ENCODE results near the gene CTDNEP1. TPM values are rescaled to one million over a fixed set of nuclear protein-coding genes. Genes with fewer than 3 reads are reported as not detected.

CTDNEP1 gene
- total RNA-seq: 28.7 and 34.3 TPM in 2 replicates

GRCh38 chr17:7251661-7252175 lies at the start of gene CTDNEP1:
TSS of gene CTDNEP1 (minus strand) at chr17:7251734. CDS start at chr17:7251296, 438 bp downstream.

DNA sequence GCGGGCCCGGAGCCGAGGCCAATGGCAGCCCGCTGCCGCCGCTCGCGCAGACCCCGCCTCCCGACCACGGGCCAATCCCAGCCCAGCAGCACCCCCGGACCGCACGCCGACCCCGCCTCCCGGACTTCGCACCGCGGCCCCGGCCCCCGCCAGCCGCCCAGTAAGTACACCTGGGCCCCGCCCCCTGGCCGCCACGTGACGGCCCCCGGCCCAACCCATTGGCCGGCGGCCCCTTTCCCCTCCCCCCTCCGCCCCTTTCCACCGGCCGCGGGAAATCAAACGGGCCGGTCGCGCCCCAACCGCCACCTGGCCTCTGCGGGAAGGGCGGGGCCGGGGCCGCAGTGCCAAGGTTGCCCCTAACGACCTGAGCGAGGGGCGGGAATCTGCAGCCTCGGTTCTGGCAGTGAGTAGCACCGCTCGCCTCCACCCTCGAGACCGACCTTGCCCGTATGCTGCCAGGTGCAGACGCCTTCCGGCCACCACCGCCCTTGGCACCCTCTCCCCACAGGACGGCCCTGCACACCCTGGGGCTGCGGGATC lies 43.1 kb upstream of the CTDNEP1 start, which contains the start of gene YBX2:
Gene YBX2 (minus strand): TSS at position 26 of the 540 bp plus-strand sequence. CDS start 139 bp downstream, outside the sequence.

DNA sequence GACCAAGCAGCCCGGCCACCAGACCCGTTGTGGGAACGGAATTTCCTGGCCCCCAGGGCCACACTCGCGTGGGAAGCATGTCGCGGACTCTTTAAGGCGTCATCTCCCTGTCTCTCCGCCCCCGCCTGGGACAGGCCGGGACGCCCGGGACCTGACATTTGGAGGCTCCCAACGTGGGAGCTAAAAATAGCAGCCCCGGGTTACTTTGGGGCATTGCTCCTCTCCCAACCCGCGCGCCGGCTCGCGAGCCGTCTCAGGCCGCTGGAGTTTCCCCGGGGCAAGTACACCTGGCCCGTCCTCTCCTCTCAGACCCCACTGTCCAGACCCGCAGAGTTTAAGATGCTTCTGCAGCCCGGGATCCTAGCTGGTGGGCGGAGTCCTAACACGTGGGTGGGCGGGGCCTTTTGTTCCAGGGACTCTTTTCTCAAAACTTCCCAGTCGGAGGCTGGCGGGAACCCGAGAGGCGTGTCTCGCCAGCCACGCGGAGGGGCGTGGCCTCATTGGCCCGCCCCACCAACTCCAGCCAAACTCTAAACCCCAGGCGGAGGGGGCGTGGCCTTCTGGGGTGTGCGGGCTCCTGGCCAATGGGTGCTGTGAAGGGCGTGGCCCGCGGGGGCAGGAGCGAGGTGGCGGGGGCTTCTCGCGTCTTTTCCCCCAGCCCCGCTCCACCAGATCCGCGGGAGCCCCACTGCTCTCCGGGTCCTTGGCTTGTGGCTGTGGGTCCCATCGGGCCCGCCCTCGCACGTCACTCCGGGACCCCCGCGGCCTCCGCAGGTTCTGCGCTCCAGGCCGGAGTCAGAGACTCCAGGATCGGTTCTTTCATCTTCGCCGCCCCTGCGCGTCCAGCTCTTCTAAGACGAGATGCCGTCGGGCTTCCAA lies 29.8 kb upstream of the CTDNEP1 start, which contains the start of gene SLC2A4:
Gene SLC2A4 (plus strand): TSS at position 645 of the 879 bp plus-strand sequence. CDS start 217 bp downstream, at position 862.

DNA sequence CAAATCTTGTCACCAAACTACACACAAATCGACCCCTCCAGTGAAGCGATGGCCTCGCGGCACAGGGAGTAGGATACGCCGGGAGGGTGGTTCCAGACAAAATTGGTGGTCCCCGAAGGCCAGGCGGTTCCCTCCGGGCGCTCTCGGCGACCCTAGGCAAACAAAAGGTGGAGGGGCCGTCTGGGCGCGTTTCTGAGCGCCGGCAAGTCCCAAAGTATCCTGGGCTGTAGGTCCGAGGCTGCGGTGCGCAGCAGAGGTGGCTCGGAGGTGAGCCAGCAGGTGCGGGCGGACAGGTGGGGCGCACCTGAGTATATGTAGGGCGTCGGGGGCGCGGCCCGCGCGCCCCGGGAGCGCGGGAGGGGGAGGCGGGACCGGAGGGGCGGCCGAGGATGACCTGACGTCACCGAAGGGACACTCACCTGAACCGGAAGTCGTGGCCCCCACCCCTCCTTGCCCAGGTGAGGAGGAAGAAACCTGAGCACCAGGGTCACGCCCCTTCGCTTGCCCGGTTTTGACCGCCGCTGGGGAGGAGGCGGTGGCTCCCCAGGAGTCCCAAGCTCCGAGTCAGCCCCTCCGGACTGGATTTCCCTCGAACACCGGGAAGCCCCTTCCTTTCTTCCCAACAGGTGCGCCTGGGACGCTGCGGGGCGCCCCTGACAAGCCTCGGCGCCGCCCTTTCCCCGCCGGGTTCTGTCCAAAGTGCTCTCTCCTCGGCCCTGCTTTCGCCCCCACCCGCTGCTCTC lies 10.8 kb upstream of the CTDNEP1 start, which contains the start of gene CLDN7:
Gene CLDN7 (minus strand): TSS at position 287 of the 743 bp plus-strand sequence. CDS start 435 bp downstream, outside the sequence.

GRCh38 chr17:7252176-7253043 lies 876 bp upstream of the CTDNEP1 start, which contains the start of gene ELP5:
TSS of gene ELP5 (plus strand) at chr17:7252215. CDS start at chr17:7252551, 336 bp downstream.

GRCh38 chr17:7241783-7242716 lies 9.5 kb downstream of the CTDNEP1 start, which contains the start of gene GABARAP:
TSS of gene GABARAP (minus strand) at chr17:7242449. CDS start at chr17:7242330, 119 bp downstream.

DNA sequence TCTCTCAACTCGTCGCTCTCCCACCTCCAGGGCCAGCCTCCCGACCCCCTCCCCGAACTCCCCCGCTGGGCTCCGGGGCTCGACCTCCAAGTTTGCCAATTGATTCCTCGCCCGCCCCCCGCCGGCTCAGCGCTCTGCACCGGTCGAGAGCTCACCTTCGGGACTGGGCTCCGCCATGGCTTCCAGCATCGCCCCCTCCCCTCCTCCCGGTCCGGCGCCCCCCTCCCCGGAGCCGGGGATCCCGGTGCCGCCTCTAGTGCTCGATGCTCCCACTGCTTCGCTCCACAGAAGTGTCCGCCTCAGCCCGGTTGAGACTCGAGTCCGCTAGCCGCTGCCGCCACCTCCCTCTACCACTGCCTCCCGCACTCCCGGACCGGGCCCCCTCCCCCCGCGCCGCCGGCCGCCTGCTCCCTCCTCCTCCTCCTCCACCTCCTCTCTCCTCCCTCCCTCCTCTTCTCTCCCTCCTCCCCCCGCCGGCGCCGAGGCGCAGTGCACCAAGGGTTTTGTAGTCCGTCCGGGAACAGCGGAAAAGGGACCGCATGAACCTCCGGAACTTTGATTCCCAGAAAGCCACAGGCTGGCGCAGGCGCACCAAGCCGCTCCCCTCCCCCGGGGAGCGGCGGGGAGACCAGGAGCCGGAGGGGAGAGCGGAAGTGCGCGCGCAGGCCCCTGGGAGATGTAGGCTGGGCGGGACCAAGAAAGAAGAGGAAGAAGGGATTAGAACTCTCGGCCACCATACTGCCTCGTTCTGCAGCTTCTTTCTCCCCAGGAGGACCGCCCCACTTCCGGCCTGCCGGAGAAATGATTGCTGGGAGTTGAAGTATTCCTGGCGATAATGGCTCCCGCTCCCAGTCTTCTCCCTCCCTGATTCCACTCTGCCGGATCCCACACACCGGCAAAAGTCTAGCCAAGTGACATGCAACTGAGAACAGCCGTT lies 12.2 kb downstream of the CTDNEP1 start, which contains the start of gene PHF23:
Gene PHF23 (minus strand): TSS at position 367 of the 937 bp plus-strand sequence. CDS start 178 bp downstream, at position 189.

DNA sequence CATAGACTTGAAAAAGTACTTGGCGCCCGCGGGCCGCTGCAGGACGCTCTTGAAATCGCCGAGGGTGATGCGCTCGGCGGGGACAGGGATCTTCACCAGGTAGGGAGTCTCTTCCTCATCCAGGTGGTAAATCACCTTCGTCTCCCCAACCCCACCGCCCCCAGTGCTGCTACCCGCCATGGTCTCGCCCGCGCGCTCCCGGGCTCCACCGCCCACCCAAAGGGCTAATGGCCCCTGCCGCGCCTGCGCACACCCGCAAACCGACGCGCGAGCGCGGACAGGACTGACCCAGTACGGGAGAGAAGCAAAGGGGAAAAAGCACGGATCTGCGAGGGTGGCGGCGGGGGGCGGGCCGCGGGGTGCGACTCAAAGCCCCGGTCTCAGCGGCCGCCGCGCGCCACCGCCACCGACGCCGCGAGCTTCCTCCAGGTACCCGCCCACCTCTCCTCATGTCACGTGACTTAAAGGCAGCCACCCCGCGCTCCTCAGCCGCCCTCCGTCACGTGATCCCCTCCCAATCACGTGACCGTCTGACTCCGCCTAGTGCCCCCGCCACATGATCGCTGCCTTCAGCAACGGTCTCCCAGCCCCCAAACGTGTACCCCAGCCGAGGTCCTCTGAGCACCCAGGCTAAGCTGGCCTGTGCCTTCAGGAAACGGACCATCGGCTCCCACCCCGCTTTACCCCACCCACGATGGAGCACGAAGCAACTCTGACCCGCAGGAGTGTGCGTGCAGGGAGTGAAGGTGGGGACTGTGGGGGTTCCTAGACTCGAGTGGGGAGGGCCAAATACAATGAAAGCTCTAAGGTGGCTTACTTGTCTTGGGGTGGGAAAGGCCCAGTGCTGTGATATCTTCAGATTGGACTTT lies 17.2 kb downstream of the CTDNEP1 start, which contains the start of gene DVL2:
Gene DVL2 (minus strand): TSS at position 435 of the 869 bp plus-strand sequence. CDS start 255 bp downstream, at position 180.

GRCh38 chr17:7219812-7220592 lies 31.5 kb downstream of the CTDNEP1 start, which contains the start of the genes ACADVL and DLG4:
TSS of gene ACADVL (plus strand) at chr17:7219938. CDS start at chr17:7219985, 47 bp downstream.
TSS of gene DLG4 (minus strand) at chr17:7219836.

Small RNA genes within 50 kb of the gene (small RNA-seq; reads per million reads assigned to genes)
- gene MIR324 (206 reads per million, percentile 99 among the genes with 10 or more reads in this experiment), gene RF00019 (not detected)

Other genes starting within 250 kb of the CTDNEP1 start
- gene RNASEK, start 239.1 kb downstream of the CTDNEP1 start, total RNA-seq: 25.9 and 47.6 TPM in 2 replicates
- gene BCL6B, start 228.7 kb downstream of the CTDNEP1 start, total RNA-seq: under 0.01 TPM in 2 replicates
- gene SLC16A13, start 215.7 kb downstream of the CTDNEP1 start, total RNA-seq: 2.7 and 3.1 TPM in 2 replicates
- 0.22 and 5.5 TPM in 2 replicates for gene SLC16A11, start 207.6 kb downstream of the CTDNEP1 start, total RNA-seq
- not detected in 2 replicates for gene CLEC10A, start 171.5 kb downstream of the CTDNEP1 start, total RNA-seq
- gene ASGR2, start 136.9 kb downstream of the CTDNEP1 start, total RNA-seq: not detected in 2 replicates
- 0.79 TPM in 1 of 2 replicates, not detected in the other for gene ASGR1, start 72.4 kb downstream of the CTDNEP1 start, total RNA-seq
- 2.5 and 11.8 TPM in 2 replicates for gene DLG4, start 31.9 kb downstream of the CTDNEP1 start, total RNA-seq
- gene ACADVL, start 31.8 kb downstream of the CTDNEP1 start, total RNA-seq: 304 and 499 TPM in 2 replicates
- 82.5 and 91.1 TPM in 2 replicates for gene DVL2, start 17.2 kb downstream of the CTDNEP1 start, total RNA-seq
- gene PHF23, start 12.3 kb downstream of the CTDNEP1 start, total RNA-seq: 43.6 and 47.1 TPM in 2 replicates
- gene GABARAP, start 9.3 kb downstream of the CTDNEP1 start, total RNA-seq: 155 and 349 TPM in 2 replicates
- gene ELP5, start 481 bp upstream of the CTDNEP1 start, total RNA-seq: 31.0 and 42.6 TPM in 2 replicates
- gene CLDN7, start 10.7 kb upstream of the CTDNEP1 start, total RNA-seq: 3.9 and 15.2 TPM in 2 replicates
- gene SLC2A4, start 30.0 kb upstream of the CTDNEP1 start, total RNA-seq: not detected in 2 replicates
- gene YBX2, start 42.9 kb upstream of the CTDNEP1 start, total RNA-seq: under 0.01 and 0.11 TPM in 2 replicates
- gene EIF5A, start 55.9 kb upstream of the CTDNEP1 start, total RNA-seq: 237 and 847 TPM in 2 replicates
- 43.2 and 91.3 TPM in 2 replicates for gene GPS2, start 63.6 kb upstream of the CTDNEP1 start, total RNA-seq
- 18.9 and 25.1 TPM in 2 replicates for gene NEURL4, start 77.6 kb upstream of the CTDNEP1 start, total RNA-seq
- under 0.01 and 0.33 TPM in 2 replicates for gene ACAP1, start 84.8 kb upstream of the CTDNEP1 start, total RNA-seq
- 9.4 and 12.6 TPM in 2 replicates for gene KCTD11, start 100.4 kb upstream of the CTDNEP1 start, total RNA-seq
- gene TMEM95, start 103.4 kb upstream of the CTDNEP1 start, total RNA-seq: not detected in 2 replicates
- gene TNK1, start 129.4 kb upstream of the CTDNEP1 start, total RNA-seq: 14.1 and 27.5 TPM in 2 replicates
- gene PLSCR3, start 142.8 kb upstream of the CTDNEP1 start, total RNA-seq: 51.8 and 64.1 TPM in 2 replicates
- gene TMEM256, start 152.4 kb upstream of the CTDNEP1 start, total RNA-seq: 83.7 and 304 TPM in 2 replicates
- gene NLGN2, start 156.1 kb upstream of the CTDNEP1 start, total RNA-seq: 4.9 and 9.8 TPM in 2 replicates
- not detected in 2 replicates for gene SPEM1, start 168.6 kb upstream of the CTDNEP1 start, total RNA-seq
- not detected in 2 replicates for gene SPEM2, start 173.9 kb upstream of the CTDNEP1 start, total RNA-seq
- gene SPEM3, start 177.1 kb upstream of the CTDNEP1 start, total RNA-seq: not detected in 2 replicates
- 8.6 and 16.8 TPM in 2 replicates for gene TMEM102, start 183.7 kb upstream of the CTDNEP1 start, total RNA-seq
- 2.1 and 3.9 TPM in 2 replicates for gene FGF11, start 187.8 kb upstream of the CTDNEP1 start, total RNA-seq
- gene CHRNB1, start 193.3 kb upstream of the CTDNEP1 start, total RNA-seq: 5.7 and 13.0 TPM in 2 replicates
- 33.9 and 36.1 TPM in 2 replicates for gene ZBTB4, start 227.9 kb upstream of the CTDNEP1 start, total RNA-seq
- gene SLC35G6, start 229.7 kb upstream of the CTDNEP1 start, total RNA-seq: not detected in 2 replicates
- gene POLR2A, start 232.6 kb upstream of the CTDNEP1 start, total RNA-seq: 106 and 112 TPM in 2 replicates

Data from placental epithelial cell (primary cell).